SJCRH30 (cell line): ENCODE measurements around the gene ADAM33. TPM values are rescaled to one million over a fixed set of nuclear protein-coding genes. Genes with fewer than 3 reads are reported as not detected.

ENCODE experiments used
- DNase-seq, 2 experiments: peaks; one replicate each; pipeline ENCODE4 v3.0.0-alpha.2; 2015 to 2020
- H3K27ac ChIP-seq: fragments of 250-450 bp; sonication (Bioruptor Pico); 2 replicates; pipeline ENCODE4 v1.5.1; 2020; ENCODE audit warnings: mild to moderate bottlenecking, moderate library complexity
- H3K27me3 ChIP-seq: fragments of 250-450 bp; sonication (Bioruptor Pico); 2 replicates; pipeline ENCODE4 v1.5.1; 2020; ENCODE audit warnings: mild to moderate bottlenecking, moderate library complexity
- H3K36me3 ChIP-seq: fragments of 250-450 bp; sonication (Bioruptor Pico); 2 replicates; pipeline ENCODE4 v1.5.1; 2020; ENCODE audit warnings: mild to moderate bottlenecking, moderate library complexity
- H3K4me1 ChIP-seq: fragments of 250-450 bp; sonication (Bioruptor Pico); 2 replicates; pipeline ENCODE4 v1.5.1; 2020; ENCODE audit warnings: mild to moderate bottlenecking, moderate library complexity
- H3K4me3 ChIP-seq: fragments of 250-450 bp; sonication (Bioruptor Pico); 2 replicates; pipeline ENCODE4 v1.5.1; 2020; ENCODE audit warnings: mild to moderate bottlenecking, moderate library complexity
- H3K9me3 ChIP-seq: fragments of 250-450 bp; sonication (Bioruptor Pico); replicated peaks from 2 replicates; pipeline ENCODE4 v1.5.1; 2020; ENCODE audit warnings: mild to moderate bottlenecking, moderate library complexity
- total RNA-seq: library from RNA; depleted of rRNA; stranded (reverse); fragments of >200 nt; shearing (Covaris generic); gene quantifications from 2 replicates; pipeline ENCODE4 v1.2.3, GENCODE V29; 2014

The ADAM33 gene
- total RNA-seq, 1 experiment from 2014 or later, result not detected

DNA sequence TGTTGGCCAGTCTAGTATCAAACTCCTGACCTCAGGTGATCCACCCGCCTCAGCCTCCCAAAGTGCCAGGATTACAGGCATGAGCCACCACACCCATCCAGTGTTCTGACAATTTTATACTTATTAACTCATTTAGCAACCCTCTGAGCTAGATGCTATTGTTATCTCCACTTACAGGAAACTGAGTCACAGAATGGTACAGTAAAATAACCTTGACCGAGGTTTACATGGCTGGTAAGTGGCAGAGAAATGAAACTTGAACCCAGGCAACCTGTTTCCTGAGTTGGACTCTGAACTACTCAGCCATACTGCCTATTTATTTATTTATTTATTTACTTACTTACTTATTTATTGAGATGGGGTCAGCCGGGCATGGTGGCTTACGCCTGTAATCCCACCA lies 37.2 kb upstream of the ADAM33 start:
- Histone ChIP-seq H3K4me1 (no peaks in the 10 kb centered on the region), H3K4me3 (no peak overlapping the region), H3K27ac (no peak overlapping the region), H3K9me3 (no peaks in the 10 kb centered on the region), H3K36me3 (no peaks in the 10 kb centered on the region), H3K27me3 (no peaks in the 10 kb centered on the region; the same call in 1 of the 2 replicates)
- DNase-seq, result no peak

GRCh38 chr20:3716195-3716834 lies 34.5 kb upstream of the ADAM33 start:
- H3K27ac ChIP-seq, result no peak overlapping the region
- no peak overlapping the region for H3K4me3 ChIP-seq

GRCh38 chr20:3714092-3714491 lies 32.3 kb upstream of the ADAM33 start:
- no peak for DNase-seq
- no peaks in the 10 kb centered on the region for H3K4me1 ChIP-seq

More at GRCh38 chr20:3716195-3716834, 34.5 kb upstream of the ADAM33 start:
- Histone ChIP-seq H3K27me3 (no peaks in the 10 kb centered on the region), H3K36me3 (no peaks in the 10 kb centered on the region), H3K9me3 (no peaks in the 10 kb centered on the region), H3K4me1 (no peaks in the 10 kb centered on the region)
- DNase-seq, result peak; percentile 53 to 70

GRCh38 chr20:3712279-3712873 lies 30.6 kb upstream of the ADAM33 start, which contains the start of gene SIGLEC1:
TSS of gene SIGLEC1 (minus strand) at chr20:3712600. CDS start at chr20:3707128, 5,472 bp downstream.
- H3K4me1 ChIP-seq, result no peaks in the 10 kb centered on the region
- no peaks in the 10 kb centered on the region for H3K27me3 ChIP-seq
- H3K27ac ChIP-seq, result no peak within 1 kb of the TSS
- no peak within 1 kb of the TSS for H3K4me3 ChIP-seq
- no peaks in the 10 kb centered on the region for H3K36me3 ChIP-seq
- no peak for DNase-seq
- no peaks in the 10 kb centered on the region for H3K9me3 ChIP-seq

More at GRCh38 chr20:3714092-3714491, 32.3 kb upstream of the ADAM33 start:
- no peaks in the 10 kb centered on the region for H3K27me3 ChIP-seq
- no peak overlapping the region for H3K27ac ChIP-seq
- H3K36me3 ChIP-seq, result no peaks in the 10 kb centered on the region
- no peaks in the 10 kb centered on the region for H3K9me3 ChIP-seq
- no peak overlapping the region for H3K4me3 ChIP-seq

DNA sequence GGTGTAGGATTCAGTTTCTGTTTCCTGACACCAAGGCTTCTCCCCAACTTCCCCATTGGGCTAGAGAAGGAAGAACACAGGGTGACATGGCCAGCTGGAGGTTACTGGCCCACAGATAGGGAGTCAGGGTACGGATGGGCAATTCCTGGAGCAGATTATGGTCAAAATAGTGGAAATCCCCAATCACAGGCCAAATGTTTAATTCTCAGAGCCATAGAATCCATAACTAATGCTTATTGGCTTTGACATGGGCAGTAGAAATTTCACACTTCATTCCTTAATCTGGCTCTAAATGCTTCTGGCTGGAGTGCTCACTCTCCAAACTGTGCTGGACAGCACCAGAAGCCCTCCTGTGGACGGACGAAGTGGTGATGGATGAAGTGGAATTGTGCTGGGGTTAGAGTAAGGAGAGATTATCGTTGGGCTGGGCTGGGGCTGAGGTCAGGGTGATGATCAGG lies 29.7 kb upstream of the ADAM33 start:
- DNase-seq, result no peak
- Histone ChIP-seq H3K4me3 (no peak overlapping the region), H3K9me3 (no peaks in the 10 kb centered on the region), H3K4me1 (peaks cover 7% of the 10 kb centered on the region; the same call in 1 of the 2 replicates), H3K36me3 (no peaks in the 10 kb centered on the region), H3K27me3 (no peaks in the 10 kb centered on the region), H3K27ac (no peak overlapping the region)

DNA sequence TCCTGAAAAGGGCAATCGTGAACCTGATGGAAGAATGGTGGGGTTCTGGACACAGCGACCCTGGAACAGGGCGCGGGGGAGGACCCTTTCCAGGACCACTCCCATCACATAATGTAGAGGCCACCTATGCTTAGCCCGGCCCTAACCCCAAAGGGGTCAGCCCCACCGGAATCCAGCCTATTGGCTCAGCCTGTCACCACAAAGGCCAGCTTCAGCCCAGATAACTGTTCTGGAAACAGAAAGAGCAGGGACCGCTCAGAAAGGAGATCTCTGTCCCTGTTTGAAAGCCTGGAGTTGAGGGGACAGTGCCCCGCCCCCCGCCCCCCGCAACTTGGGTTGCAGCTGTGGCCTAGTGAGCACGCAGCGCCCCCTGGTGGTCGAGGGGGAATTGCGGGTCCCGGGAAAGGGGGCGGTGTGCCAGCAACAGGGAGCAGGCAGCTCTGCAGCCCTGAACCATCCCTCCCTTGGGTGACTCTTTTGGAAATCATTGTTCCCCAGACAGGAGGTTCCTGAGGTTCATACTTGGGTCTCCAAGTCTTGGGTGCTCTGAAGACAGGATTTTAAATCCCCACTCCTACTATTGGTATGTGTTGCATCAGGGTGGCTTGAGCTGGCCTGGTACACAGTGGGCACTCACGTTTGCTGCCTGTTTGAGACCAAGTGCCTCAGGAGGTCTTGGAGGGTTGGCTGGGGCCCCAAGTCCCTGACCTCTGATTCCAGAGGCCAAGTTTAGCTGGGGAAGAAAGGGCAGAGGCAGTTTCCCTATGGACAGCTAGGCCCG lies 29.1 kb upstream of the ADAM33 start:
- H3K4me1 ChIP-seq, result peaks cover 7% of the 10 kb centered on the region; the same call in 1 of the 2 replicates
- no peaks in the 10 kb centered on the region for H3K9me3 ChIP-seq
- no peak overlapping the region for H3K27ac ChIP-seq
- no peak overlapping the region for H3K4me3 ChIP-seq
- peak; percentile 60 to 82 for DNase-seq
- H3K27me3 ChIP-seq, result no peaks in the 10 kb centered on the region
- H3K36me3 ChIP-seq, result no peaks in the 10 kb centered on the region

GRCh38 chr20:3710011-3710466 lies 28.2 kb upstream of the ADAM33 start:
- DNase-seq, result no peak
- Histone ChIP-seq H3K36me3 (no peaks in the 10 kb centered on the region), H3K9me3 (no peaks in the 10 kb centered on the region), H3K4me3 (no peak overlapping the region), H3K27me3 (no peaks in the 10 kb centered on the region), H3K4me1 (peaks cover 7% of the 10 kb centered on the region; the same call in 1 of the 2 replicates), H3K27ac (no peak overlapping the region)

GRCh38 chr20:3707508-3707899 lies 25.7 kb upstream of the ADAM33 start:
- H3K36me3 ChIP-seq, result no peaks in the 10 kb centered on the region
- no peak for DNase-seq
- H3K4me3 ChIP-seq, result no peak overlapping the region
- peaks cover 9% of the 10 kb centered on the region for H3K4me1 ChIP-seq
- no peak overlapping the region for H3K27ac ChIP-seq
- no peaks in the 10 kb centered on the region for H3K9me3 ChIP-seq
- no peaks in the 10 kb centered on the region for H3K27me3 ChIP-seq

DNA sequence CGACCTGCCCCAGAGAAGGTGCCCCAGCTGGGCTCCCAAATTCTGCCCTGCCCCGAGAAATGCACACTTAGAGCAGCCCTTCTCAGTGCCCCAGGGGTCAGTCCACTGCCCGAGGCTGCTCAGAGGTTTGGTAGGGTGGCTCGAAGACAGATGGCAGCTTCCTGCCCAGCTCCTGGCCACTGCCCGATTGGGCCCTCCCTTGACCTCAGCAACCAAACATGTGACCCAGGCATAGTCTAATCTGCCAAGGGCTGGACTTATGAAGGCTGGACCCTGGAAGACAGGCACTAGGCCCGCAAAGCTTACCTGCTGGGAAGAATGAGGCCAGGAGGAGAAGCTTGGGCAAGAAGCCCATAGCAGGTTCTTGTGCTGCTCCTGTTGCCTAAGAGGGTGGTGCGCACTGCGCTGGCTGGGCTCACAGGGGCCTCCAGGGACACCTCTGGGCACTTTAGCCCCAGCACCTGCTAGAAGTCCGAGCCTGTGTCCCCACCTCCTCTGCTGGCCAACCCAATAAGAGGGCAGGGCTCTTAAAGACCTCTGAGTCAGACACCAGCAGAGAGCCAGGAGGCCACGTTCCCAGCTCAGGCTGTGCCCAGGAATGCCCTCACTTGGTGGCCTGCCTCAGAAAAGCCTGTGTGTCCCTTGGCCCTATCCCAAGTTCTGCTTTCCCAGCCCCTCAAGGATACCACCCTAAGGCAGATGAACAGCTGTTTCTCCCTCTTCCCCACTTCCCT lies 25.1 kb upstream of the ADAM33 start:
- H3K9me3 ChIP-seq, result no peaks in the 10 kb centered on the region
- peak; percentile 52 to 58 for DNase-seq
- peaks cover 9% of the 10 kb centered on the region for H3K4me1 ChIP-seq
- H3K36me3 ChIP-seq, result no peaks in the 10 kb centered on the region
- no peaks in the 10 kb centered on the region for H3K27me3 ChIP-seq
- H3K27ac ChIP-seq, result no peak overlapping the region
- H3K4me3 ChIP-seq, result no peak overlapping the region

DNA sequence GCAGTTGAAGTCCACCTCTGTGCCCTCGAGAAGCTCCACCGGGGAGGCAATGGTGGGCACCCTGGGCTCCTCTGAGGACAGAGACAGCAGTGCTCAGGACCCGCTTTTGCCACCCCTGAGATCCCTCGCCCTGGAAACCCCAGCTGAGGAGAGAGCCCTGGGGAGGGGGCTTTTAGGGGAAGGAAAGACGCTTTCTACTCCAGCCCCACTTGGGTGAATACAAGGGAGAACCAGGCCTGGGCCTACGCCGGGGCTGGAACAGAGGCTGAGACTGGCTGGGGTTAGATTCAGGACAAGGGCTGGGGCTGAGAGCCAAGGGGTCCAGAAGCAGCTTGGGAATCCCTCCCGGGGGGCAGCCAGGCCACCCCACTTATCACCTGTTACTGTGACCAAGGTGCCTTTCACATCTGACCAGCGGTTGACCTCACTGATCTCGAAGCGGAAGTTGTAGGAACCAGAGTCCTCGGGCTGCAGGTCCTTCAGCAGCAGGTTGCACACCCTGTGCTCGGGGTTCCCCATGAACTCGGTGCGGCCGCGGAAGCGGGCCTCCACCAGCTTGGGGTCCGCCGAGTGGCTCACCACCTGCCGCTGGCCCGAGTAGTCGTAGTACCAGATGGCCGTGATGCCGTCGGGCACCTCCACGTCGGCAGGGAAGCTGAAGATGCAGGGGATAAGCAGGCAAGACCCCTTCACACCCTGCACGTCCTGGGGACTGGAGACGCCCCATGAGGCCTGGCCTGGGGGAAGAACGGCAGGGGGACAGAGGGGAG lies 24.3 kb upstream of the ADAM33 start:
- H3K9me3 ChIP-seq, result no peaks in the 10 kb centered on the region
- no peaks in the 10 kb centered on the region for H3K27me3 ChIP-seq
- no peak overlapping the region for H3K4me3 ChIP-seq
- DNase-seq, result no peak
- H3K27ac ChIP-seq, result no peak overlapping the region
- H3K4me1 ChIP-seq, result peaks cover 9% of the 10 kb centered on the region
- no peaks in the 10 kb centered on the region for H3K36me3 ChIP-seq

DNA sequence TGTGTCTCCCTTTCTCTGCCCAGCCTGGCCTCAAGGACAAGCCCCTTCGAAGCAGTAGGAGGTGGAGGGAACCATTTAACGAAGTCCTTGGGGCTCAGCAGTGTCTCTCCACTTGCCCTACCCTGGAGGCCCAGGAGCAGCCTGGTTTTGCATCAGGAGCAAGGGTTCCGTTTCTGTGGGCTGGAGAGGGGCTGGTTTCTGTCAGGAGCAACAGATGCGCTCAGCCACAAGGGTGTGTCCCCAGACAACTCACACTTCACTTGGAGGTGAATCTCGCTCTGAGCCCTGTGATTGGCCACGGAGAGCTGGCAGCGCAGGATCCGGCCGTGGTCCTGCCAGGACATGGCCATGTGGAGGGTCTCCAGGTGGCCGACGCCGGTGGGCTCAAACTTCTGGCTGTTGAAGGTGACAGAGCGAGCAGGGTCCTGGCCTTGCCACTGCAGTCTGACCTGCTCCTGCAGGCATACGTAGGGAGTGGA lies 23.7 kb upstream of the ADAM33 start:
- DNase-seq, result no peak
- Histone ChIP-seq H3K36me3 (no peaks in the 10 kb centered on the region), H3K27ac (no peak overlapping the region), H3K27me3 (no peaks in the 10 kb centered on the region), H3K9me3 (no peaks in the 10 kb centered on the region), H3K4me3 (no peak overlapping the region), H3K4me1 (peaks cover 9% of the 10 kb centered on the region)

GRCh38 chr20:3704087-3704486 lies 22.3 kb upstream of the ADAM33 start:
- no peak overlapping the region for H3K27ac ChIP-seq
- no peaks in the 10 kb centered on the region for H3K27me3 ChIP-seq
- no peak overlapping the region for H3K4me3 ChIP-seq
- H3K4me1 ChIP-seq, result peaks cover 13% of the 10 kb centered on the region
- H3K36me3 ChIP-seq, result no peaks in the 10 kb centered on the region
- no peaks in the 10 kb centered on the region for H3K9me3 ChIP-seq
- DNase-seq, result peak; percentile 51 to 62

GRCh38 chr20:3702611-3703391 lies 21.0 kb upstream of the ADAM33 start:
- Histone ChIP-seq H3K27ac (no peak overlapping the region), H3K4me3 (no peak overlapping the region), H3K27me3 (no peaks in the 10 kb centered on the region), H3K4me1 (peaks cover 25% of the 10 kb centered on the region), H3K9me3 (no peaks in the 10 kb centered on the region), H3K36me3 (no peaks in the 10 kb centered on the region)
- DNase-seq, result no peak
